ENCODE measurements around the gene RIMKLB. TPM values are rescaled to one million over a fixed set of nuclear protein-coding genes. Genes with fewer than 3 reads are reported as not detected.

Gene RIMKLB
- total and polyA plus RNA-seq, 2 of the 8 experiments (the other 6 are each of a cell fraction or from before 2014, with no cell fraction given): 37.8 to 78.2 TPM

DNA sequence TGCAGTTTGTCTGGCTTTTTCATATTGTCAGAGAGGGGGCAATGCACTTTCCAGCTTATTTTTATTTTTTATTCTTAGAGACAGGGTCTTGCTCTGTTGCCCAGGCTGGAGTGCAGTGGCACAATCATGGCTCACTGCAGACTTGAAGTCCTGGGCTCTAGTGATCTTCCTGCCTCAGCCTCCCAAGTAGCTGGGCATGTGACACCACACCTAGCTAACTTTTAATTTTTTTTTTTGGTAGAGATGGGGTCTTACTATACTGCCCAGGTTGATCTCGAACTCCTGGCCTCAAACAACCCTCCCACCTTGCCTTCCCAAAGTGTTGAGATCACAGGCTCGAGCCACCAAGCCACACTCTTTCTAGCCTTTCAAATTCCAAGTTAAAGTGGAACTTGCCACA is 120.7 kb downstream of the RIMKLB start (continued):
- TF ChIP-seq, protein P1, sequence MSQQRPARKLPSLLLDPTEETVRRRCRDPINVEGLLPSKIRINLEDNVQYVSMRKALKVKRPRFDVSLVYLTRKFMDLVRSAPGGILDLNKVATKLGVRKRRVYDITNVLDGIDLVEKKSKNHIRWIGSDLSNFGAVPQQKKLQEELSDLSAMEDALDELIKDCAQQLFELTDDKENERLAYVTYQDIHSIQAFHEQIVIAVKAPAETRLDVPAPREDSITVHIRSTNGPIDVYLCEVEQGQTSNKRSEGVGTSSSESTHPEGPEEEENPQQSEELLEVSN (IDR thresholded peaks at IDR 0.05): no peak
- no peak for TF ChIP-seq ZNF274 (IDR thresholded peaks at IDR 0.05; ENCODE audit: borderline replicate concordance, extremely low read depth, low read length)
- TF ChIP-seq, protein P2, sequence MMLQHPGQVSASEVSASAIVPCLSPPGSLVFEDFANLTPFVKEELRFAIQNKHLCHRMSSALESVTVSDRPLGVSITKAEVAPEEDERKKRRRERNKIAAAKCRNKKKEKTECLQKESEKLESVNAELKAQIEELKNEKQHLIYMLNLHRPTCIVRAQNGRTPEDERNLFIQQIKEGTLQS (IDR thresholded peaks at IDR 0.05; ENCODE audit: insufficient read depth, low read depth, low read length): no peak
- no peak for TF ChIP-seq HDAC6 (IDR thresholded peaks at IDR 0.05; ENCODE audit: low read depth, low read length)
- TF ChIP-seq, protein P3, sequence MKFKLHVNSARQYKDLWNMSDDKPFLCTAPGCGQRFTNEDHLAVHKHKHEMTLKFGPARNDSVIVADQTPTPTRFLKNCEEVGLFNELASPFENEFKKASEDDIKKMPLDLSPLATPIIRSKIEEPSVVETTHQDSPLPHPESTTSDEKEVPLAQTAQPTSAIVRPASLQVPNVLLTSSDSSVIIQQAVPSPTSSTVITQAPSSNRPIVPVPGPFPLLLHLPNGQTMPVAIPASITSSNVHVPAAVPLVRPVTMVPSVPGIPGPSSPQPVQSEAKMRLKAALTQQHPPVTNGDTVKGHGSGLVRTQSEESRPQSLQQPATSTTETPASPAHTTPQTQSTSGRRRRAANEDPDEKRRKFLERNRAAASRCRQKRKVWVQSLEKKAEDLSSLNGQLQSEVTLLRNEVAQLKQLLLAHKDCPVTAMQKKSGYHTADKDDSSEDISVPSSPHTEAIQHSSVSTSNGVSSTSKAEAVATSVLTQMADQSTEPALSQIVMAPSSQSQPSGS (IDR thresholded peaks at IDR 0.05; ENCODE audit: low read length): no peak
- TF ChIP-seq RBBP5 (IDR thresholded peaks at IDR 0.05; ENCODE audit: borderline replicate concordance, low read depth, low read length): no peak
- no peak for TF ChIP-seq MAFK (IDR thresholded peaks at IDR 0.05; ENCODE audit: low read depth, low read length)
- no peak for TF ChIP-seq RFX5 (IDR thresholded peaks at IDR 0.05; ENCODE audit: borderline replicate concordance, low read depth, low read length)

All from H1 (cell line).